Activated CD8-positive, alpha-beta T cell treated with anti-CD3 and anti-CD28 coated beads for 36 hours (primary cell): ENCODE measurements around the gene BNIP5. TPM values are rescaled to one million over a fixed set of nuclear protein-coding genes. Genes with fewer than 3 reads are reported as not detected.

ENCODE experiments used
- ATAC-seq: fragments of 200-7000 bp; cut with Tn5 transposase; one replicate; pipeline ENCODE4 v1.10.0; 2021; ENCODE audit warnings: mild to moderate bottlenecking, moderate library complexity
- CTCF ChIA-PET: fragments of 350-600 bp; sonication (Branson Sonifier 250); formaldehyde crosslinking; loops from one replicate; lab custom pipeline; 2021; ENCODE audit warnings: antibody characterized with exemption; lab: Charles Lee
- POLR2A ChIA-PET: fragments of 350-600 bp; sonication (Branson Sonifier 250); formaldehyde crosslinking; loops from one replicate; lab custom pipeline; 2021; ENCODE audit warnings: antibody characterized with exemption; lab: Charles Lee
- DNase-seq: peaks from one replicate; pipeline ENCODE4 v3.0.0-alpha.2; 2020
- H3K27ac Mint-ChIP-seq: one replicate; pipeline ENCODE4 v1.8.0; 2021; ENCODE audit warnings: mild to moderate bottlenecking, mixed read lengths
- H3K27me3 Mint-ChIP-seq: one replicate; pipeline ENCODE4 v1.8.0; 2021; ENCODE audit warnings: mixed read lengths
- H3K36me3 Mint-ChIP-seq: one replicate; pipeline ENCODE4 v1.8.0; 2021; ENCODE audit warnings: low read depth, mixed read lengths
- H3K4me1 Mint-ChIP-seq: one replicate; pipeline ENCODE4 v1.8.0; 2021; ENCODE audit warnings: low read depth, mixed read lengths
- H3K4me3 Mint-ChIP-seq: one replicate; pipeline ENCODE4 v1.8.0; 2021; ENCODE audit warnings: mild to moderate bottlenecking, moderate library complexity, mixed read lengths
- H3K9me3 Mint-ChIP-seq: one replicate; pipeline ENCODE4 v1.8.0; 2021; ENCODE audit warnings: mixed read lengths
- intact Hi-C: fragments of 100-400 bp; cut with micrococcal nuclease; formaldehyde crosslinking; loops from one replicate; pipeline ENCODE4 v1.10.0; 2022
- total RNA-seq, 2 experiments: library from RNA; stranded (reverse); gene quantifications; one replicate each; pipeline ENCODE4 v1.2.3, GENCODE V29; 2021
- TF ChIP-seq, protein P1 (sequence below): fragments of 200-600 bp; IDR thresholded peaks from one replicate; pipeline ENCODE4 v1.8.0; 2022; ENCODE audit warnings: antibody characterized with exemption, mild to moderate bottlenecking

Gene BNIP5
- total RNA-seq, 2 experiments from 2014 or later, result not detected

DNA sequence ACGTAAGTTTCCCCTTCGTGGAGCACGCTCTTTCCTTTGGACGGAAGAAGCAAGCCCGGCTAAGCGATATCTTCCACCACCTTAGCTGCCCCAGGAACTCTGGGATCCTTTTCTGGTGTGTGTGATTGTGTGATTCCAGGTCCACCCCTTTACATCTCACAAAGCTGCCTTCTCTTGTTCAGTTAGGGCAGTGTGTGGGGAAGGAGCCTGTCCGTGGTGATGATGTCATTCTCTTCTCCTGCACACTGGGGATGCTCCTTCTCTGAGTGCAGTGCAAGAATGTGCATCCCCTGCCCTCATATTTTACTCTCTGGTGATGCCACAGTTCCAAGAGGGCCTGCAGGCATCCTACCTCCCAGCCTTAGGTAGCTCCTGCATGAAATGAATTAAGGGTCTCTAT, 30.3 kb downstream of the BNIP5 start:
- no peaks in the 10 kb centered on the region for H3K36me3 Mint-ChIP-seq
- TF ChIP-seq, protein P1, sequence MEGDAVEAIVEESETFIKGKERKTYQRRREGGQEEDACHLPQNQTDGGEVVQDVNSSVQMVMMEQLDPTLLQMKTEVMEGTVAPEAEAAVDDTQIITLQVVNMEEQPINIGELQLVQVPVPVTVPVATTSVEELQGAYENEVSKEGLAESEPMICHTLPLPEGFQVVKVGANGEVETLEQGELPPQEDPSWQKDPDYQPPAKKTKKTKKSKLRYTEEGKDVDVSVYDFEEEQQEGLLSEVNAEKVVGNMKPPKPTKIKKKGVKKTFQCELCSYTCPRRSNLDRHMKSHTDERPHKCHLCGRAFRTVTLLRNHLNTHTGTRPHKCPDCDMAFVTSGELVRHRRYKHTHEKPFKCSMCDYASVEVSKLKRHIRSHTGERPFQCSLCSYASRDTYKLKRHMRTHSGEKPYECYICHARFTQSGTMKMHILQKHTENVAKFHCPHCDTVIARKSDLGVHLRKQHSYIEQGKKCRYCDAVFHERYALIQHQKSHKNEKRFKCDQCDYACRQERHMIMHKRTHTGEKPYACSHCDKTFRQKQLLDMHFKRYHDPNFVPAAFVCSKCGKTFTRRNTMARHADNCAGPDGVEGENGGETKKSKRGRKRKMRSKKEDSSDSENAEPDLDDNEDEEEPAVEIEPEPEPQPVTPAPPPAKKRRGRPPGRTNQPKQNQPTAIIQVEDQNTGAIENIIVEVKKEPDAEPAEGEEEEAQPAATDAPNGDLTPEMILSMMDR, result no peak
- DNase-seq (no peak), ATAC-seq (no peak)
- ChIA-PET CTCF (interaction anchor here (1.6 to 5.2 kb wide), 3 partner anchors 12 to 54 kb away, joined by 4 to 60 read pairs (median 9); no protein-coding TSS in a partner anchor), POLR2A (no interaction called here)
- H3K9me3 Mint-ChIP-seq, result no peaks in the 10 kb centered on the region
- H3K4me3 Mint-ChIP-seq, result no peak overlapping the region
- no peak overlapping the region for H3K27ac Mint-ChIP-seq
- no peaks in the 10 kb centered on the region for H3K4me1 Mint-ChIP-seq
- intact Hi-C loops, result loop anchor here (10.0 kb wide), 1 partner anchor 282 kb away; the partner anchor contains the start of genes MAPK14 and SLC26A8
- H3K27me3 Mint-ChIP-seq, result peaks cover 6% of the 10 kb centered on the region

DNA sequence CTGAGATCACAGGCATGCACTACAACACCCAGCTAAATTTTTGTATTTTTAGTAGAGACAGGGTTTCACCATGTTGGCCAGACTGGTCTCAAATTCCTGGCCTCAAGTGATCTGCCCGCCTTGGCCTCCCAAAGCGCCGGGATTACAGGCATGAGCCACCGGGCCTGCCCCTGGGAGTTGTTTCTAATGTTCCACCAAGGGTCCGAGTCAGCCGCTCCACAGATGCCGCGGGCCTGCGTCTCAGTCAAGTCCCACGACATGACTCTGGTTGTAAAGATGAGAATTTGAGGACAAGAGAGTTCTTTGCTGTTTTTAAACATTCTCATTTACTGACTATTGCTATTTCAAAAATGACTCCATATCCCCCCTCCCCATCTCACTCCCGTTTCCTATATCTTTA, 30.8 kb downstream of the BNIP5 start:
- H3K36me3 Mint-ChIP-seq, result no peaks in the 10 kb centered on the region
- DNase-seq (no peak), ATAC-seq (no peak)
- no peak overlapping the region for H3K27ac Mint-ChIP-seq
- ChIA-PET POLR2A (interaction anchor here (1.1 kb wide), 1 partner anchor 9 kb away, joined by 3 read pairs; no protein-coding TSS in a partner anchor), CTCF (interaction anchor here (1.0 to 5.2 kb wide), 4 partner anchors 13 to 54 kb away, joined by 4 to 60 read pairs (median 4); no protein-coding TSS in a partner anchor)
- no peaks in the 10 kb centered on the region for H3K4me1 Mint-ChIP-seq
- TF ChIP-seq, protein P1, result no peak
- H3K4me3 Mint-ChIP-seq, result no peak overlapping the region
- intact Hi-C loops, result loop anchor here (10.0 kb wide), 1 partner anchor 281 kb away; the partner anchor contains the start of genes MAPK14 and SLC26A8
- H3K9me3 Mint-ChIP-seq, result no peaks in the 10 kb centered on the region
- H3K27me3 Mint-ChIP-seq, result peaks cover 7% of the 10 kb centered on the region

DNA sequence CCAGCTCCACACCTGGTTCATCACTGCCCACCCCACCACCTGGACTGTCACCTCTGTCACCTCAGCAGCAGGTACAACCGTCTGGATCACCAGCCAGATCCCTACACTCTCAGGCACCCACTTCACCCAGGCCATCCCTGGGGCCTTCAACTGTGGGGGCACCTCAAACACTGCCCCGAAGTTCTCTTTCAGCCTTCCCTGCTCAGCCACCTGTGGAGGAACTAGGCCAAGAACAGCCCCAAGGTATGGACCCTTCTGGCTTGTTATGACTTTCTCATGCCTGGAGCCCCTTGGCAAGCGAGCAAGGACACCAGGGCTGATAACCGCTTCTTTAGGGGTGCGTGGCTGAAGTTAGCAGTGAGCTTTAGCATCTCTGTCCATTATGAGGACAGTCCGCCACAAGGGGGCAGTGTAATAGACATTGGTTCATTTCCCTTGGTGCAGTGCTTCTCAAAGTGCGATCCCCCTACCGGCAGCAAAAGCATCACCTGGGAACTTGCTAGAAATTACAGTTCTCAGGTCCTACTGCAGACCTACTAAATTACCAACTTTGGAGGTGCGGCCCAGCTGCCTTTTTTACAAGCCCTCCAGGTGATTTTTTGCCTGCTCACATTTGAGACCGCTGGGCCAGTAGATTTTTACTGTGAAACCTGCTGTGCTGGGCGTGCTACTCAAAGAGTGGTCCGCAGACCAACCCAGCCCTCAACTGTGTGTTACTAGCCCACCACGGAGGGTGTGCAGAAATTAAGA, 34.3 kb downstream of the BNIP5 start:
- CTCF ChIA-PET, result interaction anchor here (0.6 to 5.2 kb wide), 49 partner anchors 9 to 518 kb away, joined by 3 to 63 read pairs (median 4); partner anchors contain the start of genes BNIP5 and ETV7

DNA sequence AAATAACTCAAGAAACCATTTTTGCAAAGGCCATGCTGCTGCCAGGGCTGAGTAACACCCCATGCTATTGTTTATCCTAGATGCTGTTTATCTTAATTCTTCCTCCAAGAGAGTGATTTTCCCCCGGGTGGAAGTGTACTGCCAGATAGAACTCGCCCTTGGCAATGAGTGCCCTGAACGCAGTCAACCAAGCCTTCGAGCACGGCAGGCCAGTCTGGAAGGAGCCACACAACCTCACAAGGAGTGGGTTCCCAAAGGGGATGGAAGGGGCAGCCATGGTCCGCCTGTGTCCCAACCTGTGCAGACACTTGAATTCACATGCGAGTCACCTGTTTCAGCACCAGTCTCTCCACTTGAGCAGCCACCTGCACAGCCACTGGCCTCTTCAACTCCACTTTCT, 34.9 kb downstream of the BNIP5 start:
- Mint-ChIP-seq H3K27me3 (peaks cover 8% of the 10 kb centered on the region), H3K4me3 (no peak overlapping the region), H3K9me3 (no peaks in the 10 kb centered on the region), H3K27ac (no peak overlapping the region), H3K36me3 (no peaks in the 10 kb centered on the region), H3K4me1 (no peaks in the 10 kb centered on the region)
- TF ChIP-seq, protein P1, result no peak
- ChIA-PET POLR2A (interaction anchor here (0.9 kb wide), 1 partner anchor 275 kb away, joined by 3 read pairs; no protein-coding TSS in a partner anchor), CTCF (interaction anchor here (0.6 to 5.2 kb wide), 46 partner anchors 8 to 428 kb away, joined by 3 to 63 read pairs (median 4); partner anchors contain the start of genes BNIP5 and ETV7)
- DNase-seq (no peak), ATAC-seq (no peak)
- intact Hi-C loops, result loop anchor here (5.0 to 10.0 kb wide), 2 partner anchors 61 to 277 kb away; partner anchors contain the start of genes MAPK14 and SLC26A8

More for the DNA sequence above, 34.3 kb downstream of the BNIP5 start:
- no peaks in the 10 kb centered on the region for H3K36me3 Mint-ChIP-seq
- H3K9me3 Mint-ChIP-seq, result no peaks in the 10 kb centered on the region
- TF ChIP-seq, protein P1, result peak; percentile 99
- no peak overlapping the region for H3K4me3 Mint-ChIP-seq
- POLR2A ChIA-PET, result interaction anchor here (0.6 to 0.9 kb wide), 2 partner anchors 275 to 296 kb away, joined by 3 read pairs; no protein-coding TSS in a partner anchor
- H3K4me1 Mint-ChIP-seq, result no peaks in the 10 kb centered on the region
- DNase-seq (peak; percentile 98), ATAC-seq (peak; percentile 98)
- peaks cover 8% of the 10 kb centered on the region for H3K27me3 Mint-ChIP-seq
- intact Hi-C loops, result loop anchor here (5.0 to 10.0 kb wide), 2 partner anchors 60 to 278 kb away; partner anchors contain the start of genes MAPK14 and SLC26A8
- H3K27ac Mint-ChIP-seq, result no peak overlapping the region
